Astrocyte of the spinal cord (primary cell): ENCODE results near the gene FUBP3.

Experiments
- DNase-seq: peaks from one replicate; pipeline ENCODE4 v3.0.0; 2011; ENCODE audit warnings: low read depth, low spot score
- H3K4me3 ChIP-seq: 2 replicates; pipeline ENCODE4 v1.5.1; 2011; ENCODE audit warnings: low read depth, mild to moderate bottlenecking, low read length, moderate library complexity
- CTCF ChIP-seq: IDR thresholded peaks from 2 replicates; pipeline ENCODE4 v1.5.1; 2012; ENCODE audit warnings: low read depth, mild to moderate bottlenecking, low read length, inconsistent platforms
- in situ Hi-C: cut with HindIII; loops from 2 replicates; pipeline ENCODE4 v1.10.0; 2017; ENCODE audit warnings: low sequenced_read_pairs

The FUBP3 gene

GRCh38 chr9:130627896-130628792 lies 48.8 kb downstream of the FUBP3 start:
- DNase-seq, result no peak
- in situ Hi-C loops, result no loop called here
- no peak for TF ChIP-seq CTCF
- no peak overlapping the region for H3K4me3 ChIP-seq

GRCh38 chr9:130629443-130630070 lies 50.2 kb downstream of the FUBP3 start:
- TF ChIP-seq CTCF, result no peak
- DNase-seq, result no peak
- H3K4me3 ChIP-seq, result no peak overlapping the region
- in situ Hi-C loops, result no loop called here

- in situ Hi-C loops, result no loop called here
- DNase-seq, result no peak
- no peak overlapping the region for H3K4me3 ChIP-seq
- no peak for TF ChIP-seq CTCF
These were observed 50.7 kb downstream of the FUBP3 start for GRCh38 chr9:130630071-130630450.

DNA sequence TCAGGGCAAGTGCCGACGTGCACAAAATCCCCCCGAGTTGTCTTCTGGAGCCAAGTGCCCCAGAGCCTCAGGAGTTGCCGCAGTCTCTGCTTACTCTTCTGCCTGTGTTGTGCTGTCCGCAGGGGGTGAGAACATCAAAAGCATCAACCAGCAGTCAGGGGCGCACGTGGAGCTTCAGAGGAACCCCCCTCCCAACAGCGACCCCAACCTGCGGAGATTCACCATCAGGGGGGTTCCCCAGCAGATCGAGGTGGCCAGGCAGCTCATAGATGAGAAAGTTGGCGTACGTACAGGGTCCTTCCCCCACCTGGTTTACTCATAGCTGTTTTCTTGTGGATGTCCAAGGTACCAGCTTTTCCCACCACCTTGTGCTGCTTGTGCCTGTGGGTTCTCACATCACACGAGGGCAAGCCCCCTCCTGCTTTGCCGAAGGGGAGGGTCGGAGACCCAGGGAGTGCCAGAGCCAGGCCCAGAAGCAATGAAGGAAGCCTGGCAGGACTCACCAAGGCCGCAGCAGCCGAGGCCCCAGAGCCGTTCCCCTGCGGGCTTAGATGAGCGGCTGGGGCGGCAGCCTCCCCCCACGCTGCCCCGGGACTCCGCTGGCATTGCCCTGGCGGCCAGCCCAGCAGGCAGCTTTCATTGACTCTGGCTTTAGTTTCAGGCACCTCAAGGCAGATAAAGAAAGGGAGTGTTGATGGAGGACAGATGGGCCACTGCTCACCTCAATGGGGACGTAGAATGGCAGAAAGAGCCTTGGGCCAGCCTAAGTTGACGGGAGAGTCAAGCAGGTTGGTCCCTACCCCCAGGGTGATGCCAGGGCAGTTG lies 51.3 kb downstream of the FUBP3 start:
- in situ Hi-C loops, result no loop called here
- no peak overlapping the region for H3K4me3 ChIP-seq
- DNase-seq, result no peak
- no peak for TF ChIP-seq CTCF

- in situ Hi-C loops, result no loop called here
- DNase-seq, result no peak
- TF ChIP-seq CTCF, result no peak
- H3K4me3 ChIP-seq, result no peak overlapping the region
These were observed 52.1 kb downstream of the FUBP3 start for GRCh38 chr9:130631331-130632080.
